Stromal cell of bone marrow (primary cell): ENCODE data around the gene CIRBP.

Source experiments
- DNase-seq: peaks from one replicate; pipeline ENCODE4 v3.0.0-alpha.2; 2012; ENCODE audit warnings: low read depth

Gene CIRBP

DNA sequence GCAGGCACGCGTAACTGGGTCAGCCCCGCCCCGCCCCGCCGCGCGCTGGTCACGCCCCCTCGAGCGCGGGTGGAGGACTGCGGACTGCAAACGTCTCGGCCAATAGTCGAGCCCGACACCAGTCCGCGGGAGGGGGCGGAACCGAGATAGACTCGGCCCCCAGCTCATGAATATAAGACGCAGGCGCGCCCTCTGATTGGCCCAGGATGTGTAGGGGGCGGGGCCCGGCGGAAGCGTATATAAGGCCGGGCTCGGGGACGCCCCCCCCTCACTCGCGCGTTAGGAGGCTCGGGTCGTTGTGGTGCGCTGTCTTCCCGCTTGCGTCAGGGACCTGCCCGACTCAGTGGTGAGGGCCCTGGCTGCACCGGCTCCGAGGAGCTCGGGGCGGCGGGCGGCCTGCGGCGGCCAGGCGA is at the start of gene CIRBP:
CIRBP (plus strand) TSS at position 268 of the 413 bp plus-strand sequence. CDS start 1,602 bp downstream, outside the sequence.
- DNase-seq, result peak; percentile 97

GRCh38 chr19:1219786-1220476 is 49.2 kb upstream of the CIRBP start:
- no peak for DNase-seq

DNA sequence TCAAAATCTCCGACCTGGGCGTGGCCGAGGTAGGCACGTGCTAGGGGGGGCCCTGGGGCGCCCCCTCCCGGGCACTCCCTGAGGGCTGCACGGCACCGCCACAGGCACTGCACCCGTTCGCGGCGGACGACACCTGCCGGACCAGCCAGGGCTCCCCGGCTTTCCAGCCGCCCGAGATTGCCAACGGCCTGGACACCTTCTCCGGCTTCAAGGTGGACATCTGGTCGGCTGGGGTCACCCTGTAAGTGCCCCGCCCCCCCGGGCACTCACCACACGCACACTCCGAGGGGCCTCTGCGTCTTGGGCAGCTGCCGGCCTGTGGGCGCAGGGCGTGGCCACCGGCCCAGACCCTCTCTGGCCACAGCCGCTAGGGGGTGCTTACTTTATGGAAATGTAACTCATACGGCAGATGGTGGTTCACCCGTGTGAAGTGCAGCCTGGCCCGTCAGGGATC is 48.6 kb upstream of the CIRBP start:
- no peak for DNase-seq

DNA sequence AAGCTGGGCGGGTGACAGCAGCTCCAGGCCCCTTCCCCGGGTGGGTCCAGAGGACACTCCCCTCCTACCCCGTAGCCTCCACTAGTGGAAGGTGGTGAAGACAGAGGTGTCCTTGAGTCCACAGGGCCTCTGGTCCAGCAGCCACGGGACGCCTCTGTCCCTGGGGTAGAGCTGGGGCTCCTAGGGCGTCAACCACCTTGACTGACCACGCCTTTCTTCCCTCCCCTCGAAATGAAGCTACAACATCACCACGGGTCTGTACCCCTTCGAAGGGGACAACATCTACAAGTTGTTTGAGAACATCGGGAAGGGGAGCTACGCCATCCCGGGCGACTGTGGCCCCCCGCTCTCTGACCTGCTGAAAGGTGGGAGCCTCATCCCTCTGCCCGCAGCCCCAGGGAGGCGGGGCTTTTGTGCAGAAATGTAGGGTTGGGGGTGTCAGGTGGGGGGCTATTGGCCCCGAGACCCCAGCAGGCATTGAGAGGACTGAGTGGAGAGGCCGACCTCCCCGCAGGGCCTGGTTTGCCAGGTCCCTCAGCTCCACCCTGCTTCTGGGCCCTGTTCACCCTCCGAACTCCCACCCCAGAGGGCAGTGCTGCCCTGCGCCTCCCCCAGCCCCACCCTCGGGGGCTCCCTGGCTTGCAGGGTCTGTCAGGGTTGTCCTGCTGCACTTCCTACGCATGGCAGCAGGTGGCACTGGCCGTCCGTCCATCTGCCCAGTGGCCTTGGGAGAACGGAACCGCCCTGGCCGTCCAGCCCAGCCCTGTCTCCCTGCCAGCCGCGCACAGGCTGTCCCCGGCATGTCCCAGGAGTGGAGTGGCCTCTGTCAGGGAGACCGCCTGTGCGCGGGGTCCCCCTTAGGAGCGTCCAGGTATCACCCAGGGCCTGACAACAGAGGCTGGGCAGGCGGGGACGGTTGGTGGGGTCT is 47.9 kb upstream of the CIRBP start:
- no peak for DNase-seq

GRCh38 chr19:1221904-1222255 is 47.3 kb upstream of the CIRBP start:
- no peak for DNase-seq

DNA sequence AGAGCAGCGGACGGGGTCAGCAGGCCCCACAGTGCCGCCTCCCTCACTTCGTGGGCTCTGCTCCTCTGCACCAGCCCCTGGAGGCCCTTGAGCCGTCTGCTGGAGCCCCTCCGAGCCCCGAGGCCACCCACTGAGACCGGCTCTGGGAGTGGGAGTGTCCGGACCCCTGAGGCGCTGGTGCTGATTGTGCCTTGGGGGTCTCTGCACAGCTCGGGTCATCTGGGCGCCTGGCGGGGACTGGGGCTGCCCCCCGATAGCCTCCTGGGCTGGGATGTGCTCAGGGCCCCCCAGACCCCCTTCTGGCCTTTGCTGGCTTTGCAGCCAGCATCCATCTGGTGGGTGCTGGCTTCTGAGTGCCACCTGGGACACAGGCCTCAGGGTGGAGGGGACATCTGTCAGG is 46.7 kb upstream of the CIRBP start:
- no peak for DNase-seq

GRCh38 chr19:1223018-1223855 is 45.9 kb upstream of the CIRBP start:
- no peak for DNase-seq

DNA sequence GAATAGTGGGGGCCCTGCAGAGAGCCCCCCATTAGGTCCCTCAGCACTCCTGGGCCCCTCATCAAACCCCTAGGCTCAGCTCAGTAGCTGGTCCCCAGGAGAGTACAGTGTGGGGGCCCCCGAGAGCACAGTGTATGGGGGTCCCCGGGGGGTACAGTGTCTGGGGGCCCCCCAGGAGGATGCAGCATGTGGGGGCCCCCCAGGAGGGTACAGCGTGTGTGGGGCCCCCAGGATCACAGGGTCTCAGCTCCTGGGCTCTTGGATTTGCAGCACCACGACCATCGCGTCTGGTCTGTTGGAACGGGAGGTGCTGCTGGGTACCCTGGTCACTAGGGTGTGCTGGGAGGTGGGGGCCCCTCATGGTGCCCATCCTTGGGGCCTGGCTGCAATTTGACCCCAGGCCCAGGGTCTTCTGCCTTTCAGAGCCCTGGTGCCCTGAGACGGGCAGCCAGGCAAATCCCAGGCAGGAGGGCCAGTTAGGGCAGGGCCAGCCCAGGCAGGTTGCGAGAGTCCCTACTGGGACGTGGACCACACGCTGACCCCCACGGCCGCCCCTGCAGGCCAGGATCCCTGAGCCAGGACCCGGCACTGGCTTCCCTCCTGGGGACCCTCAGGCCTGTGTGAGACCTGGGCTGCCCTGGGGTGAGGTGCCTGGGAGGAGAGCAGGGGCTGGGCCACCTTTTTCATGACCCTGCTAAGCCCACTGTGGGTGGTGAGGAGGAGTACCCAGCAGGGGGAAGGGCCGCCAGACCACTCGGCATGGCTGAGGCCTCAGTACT is 44.9 kb upstream of the CIRBP start:
- DNase-seq, result no peak

DNA sequence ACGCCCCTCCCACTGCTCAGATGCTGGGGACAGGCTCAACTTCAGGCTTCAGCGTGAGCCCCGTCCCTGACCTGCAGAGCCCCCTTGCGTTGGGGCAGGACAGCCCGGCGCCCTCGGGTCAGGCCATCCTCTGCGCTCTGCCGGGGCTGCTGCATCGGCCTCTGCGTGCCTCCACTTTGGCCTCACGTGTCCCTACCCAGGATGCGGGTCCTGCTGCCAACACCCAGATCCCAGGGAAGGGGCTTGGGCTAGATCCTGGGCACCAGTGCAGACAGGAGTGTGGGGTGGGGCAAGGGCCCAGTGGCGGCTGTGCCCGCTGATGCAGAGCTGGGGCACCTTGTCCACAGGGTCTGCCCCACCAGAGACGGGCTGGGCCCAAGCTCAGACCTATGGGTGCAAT is 44.3 kb upstream of the CIRBP start:
- no peak for DNase-seq

DNA sequence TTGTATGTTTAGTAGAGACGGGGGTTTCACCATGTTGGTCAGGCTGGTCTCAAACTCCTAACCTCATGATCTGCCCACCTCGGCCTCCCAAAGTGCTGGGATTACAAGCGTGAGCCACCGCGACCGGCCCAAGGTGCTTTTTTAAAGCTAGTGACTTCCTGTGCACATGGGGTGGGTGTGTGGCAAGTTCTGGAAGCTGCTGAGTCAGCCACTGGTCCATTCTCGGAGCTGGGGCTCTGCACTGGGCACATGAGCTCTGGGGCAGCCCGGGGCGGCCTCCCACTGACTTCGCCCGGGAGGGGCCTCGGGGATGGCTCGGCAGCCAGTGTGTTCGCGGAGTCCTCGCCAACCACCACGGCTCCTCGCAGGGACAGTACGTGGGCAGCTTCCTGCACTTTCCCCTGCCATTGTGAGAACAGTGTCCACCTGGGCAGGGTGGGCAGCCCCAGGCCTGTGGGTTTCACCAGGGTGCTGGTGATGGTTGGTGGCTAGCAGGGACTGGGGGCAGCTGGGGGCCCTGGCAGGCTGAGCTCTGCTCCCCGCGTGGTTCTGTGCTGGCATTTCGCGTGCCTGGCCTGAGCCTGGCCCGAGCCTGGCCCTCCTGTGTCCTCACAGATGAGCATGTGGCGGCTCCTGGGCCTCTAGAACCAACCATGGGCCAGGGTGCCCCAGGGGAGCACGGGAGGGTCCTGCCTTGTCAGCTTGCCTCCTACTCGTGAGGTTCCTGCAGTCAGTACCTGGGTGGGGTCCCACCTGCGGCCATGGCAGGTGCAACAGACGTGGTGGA is 43.5 kb upstream of the CIRBP start:
- DNase-seq, result no peak

DNA sequence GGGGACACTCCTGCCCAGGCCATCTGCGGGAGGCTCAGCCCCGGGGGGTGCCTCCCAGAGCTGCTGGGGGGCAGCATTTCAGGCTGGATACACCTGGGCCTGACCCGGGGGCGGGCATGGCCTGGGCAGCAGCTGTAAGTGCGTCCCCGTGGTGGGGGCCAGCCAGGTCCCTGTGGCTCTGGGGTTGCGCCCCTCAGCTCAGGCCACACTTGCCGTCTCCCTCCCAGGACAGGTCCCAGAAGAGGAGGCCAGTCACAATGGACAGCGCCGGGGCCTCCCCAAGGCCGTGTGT is 43.0 kb upstream of the CIRBP start:
- DNase-seq, result no peak

GRCh38 chr19:1226522-1227303 is 42.4 kb upstream of the CIRBP start:
- no peak for DNase-seq

DNA sequence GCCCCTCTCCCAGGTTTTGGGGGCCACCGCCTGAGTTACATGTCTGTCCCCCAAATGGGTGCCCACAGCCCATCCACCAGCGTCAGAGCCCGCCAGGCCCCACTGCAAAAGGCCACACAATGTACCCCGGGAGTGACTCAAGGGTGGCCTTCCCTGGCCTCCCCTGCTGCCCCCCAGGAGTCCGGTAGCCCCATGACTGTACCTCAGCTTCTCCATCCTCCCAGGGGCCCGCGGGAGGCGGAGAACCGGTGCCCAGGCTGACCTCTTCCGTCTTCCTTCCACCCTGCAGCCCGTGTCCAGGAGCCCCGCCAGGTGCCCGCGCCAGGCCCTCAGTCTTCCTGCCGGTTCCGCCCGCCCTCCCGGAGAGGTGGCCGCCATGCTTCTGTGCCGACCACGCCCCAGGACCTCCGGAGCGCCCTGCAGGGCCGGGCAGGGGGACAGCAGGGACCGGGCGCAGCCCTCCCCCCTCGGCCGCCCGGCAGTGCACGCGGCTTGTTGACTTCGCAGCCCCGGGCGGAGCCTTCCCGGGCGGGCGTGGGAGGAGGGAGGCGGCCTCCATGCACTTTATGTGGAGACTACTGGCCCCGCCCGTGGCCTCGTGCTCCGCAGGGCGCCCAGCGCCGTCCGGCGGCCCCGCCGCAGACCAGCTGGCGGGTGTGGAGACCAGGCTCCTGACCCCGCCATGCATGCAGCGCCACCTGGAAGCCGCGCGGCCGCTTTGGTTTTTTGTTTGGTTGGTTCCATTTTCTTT is 41.7 kb upstream of the CIRBP start:
- DNase-seq, result no peak

GRCh38 chr19:1228161-1228957 is 40.8 kb upstream of the CIRBP start:
- no peak for DNase-seq

GRCh38 chr19:1229056-1229923 is 39.8 kb upstream of the CIRBP start:
- no peak for DNase-seq

GRCh38 chr19:1229924-1230782 is 39.0 kb upstream of the CIRBP start:
- DNase-seq, result no peak
